ENCODE measurements around the gene ERC1.
A peak's percentile ranks its signal among the peaks of the same experiment; 100 is the strongest.

The ERC1 gene

DNA sequence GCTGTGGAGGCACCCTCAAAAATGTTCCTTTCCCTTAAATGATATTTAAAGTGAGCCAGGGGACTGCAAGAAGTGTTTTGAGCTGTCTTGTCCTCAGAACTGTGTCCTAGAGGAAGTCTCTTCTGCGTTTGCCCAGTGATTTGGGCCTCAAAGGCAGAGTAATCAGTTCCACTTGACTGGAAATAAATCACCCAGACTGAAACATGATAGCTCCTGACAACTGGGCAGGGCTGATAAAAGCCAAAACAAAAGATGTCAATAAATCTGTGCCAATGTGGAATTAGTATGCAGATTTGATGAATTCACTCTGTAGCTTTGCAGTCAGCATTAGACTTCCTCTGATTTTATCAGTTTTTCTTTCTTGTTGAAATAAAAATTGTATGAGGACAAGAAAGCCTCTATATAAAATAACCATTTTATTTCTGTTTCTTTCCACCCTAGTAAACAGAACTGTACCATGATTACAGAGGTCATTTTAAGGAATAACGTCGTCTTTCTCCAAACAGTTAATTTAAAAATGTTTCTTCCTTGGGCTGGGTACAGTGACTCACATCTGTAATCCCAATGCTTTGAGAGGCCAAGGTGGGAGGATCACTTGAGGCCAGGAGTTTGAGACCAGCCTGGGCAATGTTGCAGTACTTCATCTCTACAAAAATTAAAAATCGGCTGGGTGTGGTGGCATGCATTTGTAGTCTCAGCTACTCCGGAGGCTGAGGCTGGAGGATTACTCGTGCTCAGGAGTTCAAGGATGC is 180.8 kb downstream of the ERC1 start:
- TF ChIP-seq, protein P1, sequence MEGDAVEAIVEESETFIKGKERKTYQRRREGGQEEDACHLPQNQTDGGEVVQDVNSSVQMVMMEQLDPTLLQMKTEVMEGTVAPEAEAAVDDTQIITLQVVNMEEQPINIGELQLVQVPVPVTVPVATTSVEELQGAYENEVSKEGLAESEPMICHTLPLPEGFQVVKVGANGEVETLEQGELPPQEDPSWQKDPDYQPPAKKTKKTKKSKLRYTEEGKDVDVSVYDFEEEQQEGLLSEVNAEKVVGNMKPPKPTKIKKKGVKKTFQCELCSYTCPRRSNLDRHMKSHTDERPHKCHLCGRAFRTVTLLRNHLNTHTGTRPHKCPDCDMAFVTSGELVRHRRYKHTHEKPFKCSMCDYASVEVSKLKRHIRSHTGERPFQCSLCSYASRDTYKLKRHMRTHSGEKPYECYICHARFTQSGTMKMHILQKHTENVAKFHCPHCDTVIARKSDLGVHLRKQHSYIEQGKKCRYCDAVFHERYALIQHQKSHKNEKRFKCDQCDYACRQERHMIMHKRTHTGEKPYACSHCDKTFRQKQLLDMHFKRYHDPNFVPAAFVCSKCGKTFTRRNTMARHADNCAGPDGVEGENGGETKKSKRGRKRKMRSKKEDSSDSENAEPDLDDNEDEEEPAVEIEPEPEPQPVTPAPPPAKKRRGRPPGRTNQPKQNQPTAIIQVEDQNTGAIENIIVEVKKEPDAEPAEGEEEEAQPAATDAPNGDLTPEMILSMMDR (IDR thresholded peaks at IDR 0.05; ENCODE audit: low read depth, low read length): no peak
- DNase-seq (ENCODE audit: low read depth in 2 of 2): no peak
- no peak overlapping the region for H3K4me3 ChIP-seq (replicated peaks in 1 of 2; ENCODE audit: low read depth in 2 of 2, low read length in 2 of 2)

DNA sequence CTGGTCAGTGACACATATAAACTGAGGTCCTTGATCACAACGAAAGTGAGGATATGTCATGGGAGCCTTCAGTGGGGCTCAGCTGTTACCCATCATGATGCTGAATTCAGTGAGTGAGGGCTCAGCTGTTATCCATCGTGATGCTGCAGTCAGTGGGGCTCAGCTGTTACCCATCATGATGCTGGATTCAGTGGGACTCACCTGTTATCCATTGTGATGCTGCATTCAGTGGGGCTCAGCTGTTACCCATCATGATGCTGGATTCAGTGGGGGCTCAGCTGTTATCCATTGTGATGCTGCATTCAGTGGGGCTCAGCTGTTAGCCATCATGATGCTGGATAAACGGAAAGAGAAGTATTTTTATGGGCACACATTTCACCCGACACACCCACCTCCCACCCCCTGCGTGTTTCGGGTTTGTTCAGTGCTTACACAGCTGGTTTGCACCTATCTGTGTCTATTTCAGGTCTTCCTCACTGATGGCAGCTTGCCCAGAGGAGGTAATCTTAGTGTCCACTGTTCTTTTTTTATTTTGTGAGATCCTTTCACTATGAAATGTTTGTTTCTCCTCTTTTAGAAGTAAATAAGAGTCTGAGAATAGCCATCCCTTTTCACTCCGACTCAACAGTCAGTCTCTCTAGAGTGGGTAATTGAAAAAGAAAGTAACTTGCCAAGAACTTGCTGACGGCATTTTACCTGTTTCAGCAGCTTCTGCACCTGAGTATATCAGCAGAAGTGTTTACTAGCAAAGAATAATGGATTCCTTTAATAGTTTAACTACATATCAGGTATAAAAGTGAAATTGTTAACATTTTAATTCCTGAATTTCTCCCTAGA is 183.0 kb downstream of the ERC1 start:
- H3K4me3 ChIP-seq (replicated peaks in 1 of 2; ENCODE audit: low read depth in 2 of 2, low read length in 2 of 2): no peak overlapping the region
- DNase-seq (ENCODE audit: low read depth in 2 of 2): no peak
- TF ChIP-seq, protein P1 (IDR thresholded peaks at IDR 0.05; ENCODE audit: low read depth, low read length): no peak

DNA sequence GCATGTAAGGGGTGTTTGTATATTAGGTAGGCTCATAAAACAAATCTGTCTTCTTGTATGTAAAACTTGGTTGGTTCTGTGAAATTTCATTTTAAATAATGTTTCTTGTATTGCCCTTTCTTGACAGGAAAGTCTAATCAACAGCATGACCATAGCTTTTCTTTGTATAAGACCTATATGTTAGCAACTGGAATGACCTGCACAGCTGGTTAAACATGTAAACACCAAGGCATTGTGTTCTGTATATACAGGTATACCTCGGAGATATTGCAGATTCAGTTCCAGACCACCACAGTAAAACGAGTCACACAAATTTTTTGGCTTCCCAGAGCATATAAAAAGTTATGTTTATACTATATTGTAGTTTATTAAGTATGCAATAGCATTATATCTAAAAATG is 183.6 kb downstream of the ERC1 start:
- TF ChIP-seq, protein P1 (IDR thresholded peaks at IDR 0.05; ENCODE audit: low read depth, low read length): no peak
- DNase-seq (ENCODE audit: low read depth in 2 of 2): no peak
- no peak overlapping the region for H3K4me3 ChIP-seq (replicated peaks in 1 of 2; ENCODE audit: low read depth in 2 of 2, low read length in 2 of 2)

DNA sequence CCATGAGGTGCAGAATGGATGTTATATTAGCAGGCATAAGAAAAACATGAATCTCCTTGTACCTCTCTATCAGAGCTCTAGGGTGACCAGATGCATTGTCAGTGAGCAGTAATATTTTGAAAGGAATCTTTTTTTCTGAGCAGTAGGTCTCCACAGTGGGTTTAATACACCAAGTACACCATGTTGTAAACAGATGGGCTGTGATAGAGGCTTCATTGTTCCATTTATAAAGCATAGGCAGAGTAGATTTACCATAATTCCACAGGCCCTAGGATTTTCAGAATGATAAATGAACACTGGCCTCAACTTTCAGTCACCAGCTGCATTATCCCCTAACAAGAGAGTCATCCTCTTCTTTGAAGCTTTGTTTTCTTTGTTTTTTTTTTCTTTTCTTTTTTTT is 185.2 kb downstream of the ERC1 start:
- DNase-seq (ENCODE audit: low read depth in 2 of 2): no peak

DNA sequence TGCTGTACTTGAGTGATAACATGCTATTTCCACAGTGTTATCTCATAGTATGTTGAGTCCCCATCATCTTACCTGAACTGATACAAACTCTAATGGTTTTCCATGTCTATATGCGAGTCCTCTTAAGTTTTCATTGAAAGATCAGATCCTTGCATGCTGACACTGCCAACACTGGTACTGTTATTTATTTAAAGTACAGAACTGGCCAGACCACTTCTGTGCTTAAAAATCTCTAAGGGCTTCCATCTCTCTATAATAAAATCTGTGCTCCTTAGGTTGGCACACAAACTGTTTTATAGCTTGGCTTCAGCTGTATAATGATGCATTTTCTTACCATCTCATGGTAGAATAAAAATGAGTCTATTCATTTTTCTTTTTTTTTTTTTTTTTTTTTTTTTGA is 188.1 kb downstream of the ERC1 start:
- TF ChIP-seq, protein P1 (IDR thresholded peaks at IDR 0.05; ENCODE audit: low read depth, low read length): no peak
- H3K4me3 ChIP-seq (replicated peaks in 1 of 2; ENCODE audit: low read depth in 2 of 2, low read length in 2 of 2): no peak overlapping the region
- DNase-seq (ENCODE audit: low read depth in 2 of 2): no peak

More for the DNA sequence above, 185.2 kb downstream of the ERC1 start:
- TF ChIP-seq, protein P1 (IDR thresholded peaks at IDR 0.05; ENCODE audit: low read depth, low read length): no peak
- no peak overlapping the region for H3K4me3 ChIP-seq (replicated peaks in 1 of 2; ENCODE audit: low read depth in 2 of 2, low read length in 2 of 2)

DNA sequence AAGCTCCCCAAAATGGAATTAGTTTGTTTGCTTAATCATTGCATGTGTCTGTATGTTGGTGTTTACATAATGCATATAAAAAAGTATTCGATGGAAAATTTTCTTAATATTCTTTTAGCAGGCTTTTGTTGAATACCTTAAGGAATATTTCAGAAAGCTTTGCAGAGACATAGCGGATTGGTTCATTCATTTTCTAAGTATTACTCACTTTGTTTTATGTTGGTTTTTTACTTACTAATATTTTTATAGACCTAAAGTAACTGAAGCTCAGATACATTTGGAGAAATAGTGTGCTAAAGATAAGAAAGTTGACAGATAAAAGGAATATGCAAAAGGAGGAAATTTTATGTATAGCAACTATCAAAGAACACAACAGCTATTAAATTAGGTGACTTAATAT is 191.0 kb downstream of the ERC1 start:
- TF ChIP-seq, protein P1 (IDR thresholded peaks at IDR 0.05; ENCODE audit: low read depth, low read length): no peak
- DNase-seq (ENCODE audit: low read depth in 2 of 2): peak in 1 of 2 donors; percentile 38
- no peak overlapping the region for H3K4me3 ChIP-seq (replicated peaks in 1 of 2; ENCODE audit: low read depth in 2 of 2, low read length in 2 of 2)

Measured in cardiac fibroblast (primary cell).